ENCODE results near the gene TSEN2. TPM values are rescaled to one million over a fixed set of nuclear protein-coding genes. Genes with fewer than 3 reads are reported as not detected.
"Not testable (repeated sequence)": the region's sequence is repeated elsewhere in the genome, so short reads cannot be mapped to it uniquely, and the experiment has no call there.

The TSEN2 gene
- total RNA-seq, 2 donors from 2014 or later, result 8.7 to 11.8 TPM

GRCh38 chr3:12445523-12446240, 38.6 kb upstream of the TSEN2 start:
- Mint-ChIP-seq H3K27ac (no peak overlapping the region), H3K36me3 (ENCODE audit: insufficient read depth in 2 of 2) (no peaks in the 10 kb centered on the region), H3K4me1 (ENCODE audit: low read depth) (no peaks in the 10 kb centered on the region), H3K9me3 (no peaks in the 10 kb centered on the region), H3K4me3 (no peak overlapping the region), H3K27me3 (ENCODE audit: low read depth) (peaks cover 29% of the 10 kb centered on the region)
- ATAC-seq (replicated peaks in 1 of 2) (no peak), DNase-seq (no peak)

- no peak for ATAC-seq (replicated peaks in 1 of 2)
- Mint-ChIP-seq H3K27ac (no peak overlapping the region), H3K9me3 (no peaks in the 10 kb centered on the region), H3K36me3 (ENCODE audit: insufficient read depth in 2 of 2) (no peaks in the 10 kb centered on the region), H3K4me1 (ENCODE audit: low read depth) (no peaks in the 10 kb centered on the region), H3K27me3 (ENCODE audit: low read depth) (peaks cover 29% of the 10 kb centered on the region), H3K4me3 (no peak overlapping the region)
- DNase-seq, result no peak
These were observed 38.0 kb upstream of the TSEN2 start for GRCh38 chr3:12446298-12446697.

GRCh38 chr3:12447075-12447474, 37.2 kb upstream of the TSEN2 start:
- DNase-seq (no peak), ATAC-seq (replicated peaks in 1 of 2) (no peak)
- H3K4me3 Mint-ChIP-seq, result no peak overlapping the region
- no peaks in the 10 kb centered on the region for H3K4me1 Mint-ChIP-seq (ENCODE audit: low read depth)
- H3K36me3 Mint-ChIP-seq (ENCODE audit: insufficient read depth in 2 of 2), result no peaks in the 10 kb centered on the region
- no peak overlapping the region for H3K27ac Mint-ChIP-seq
- no peaks in the 10 kb centered on the region for H3K9me3 Mint-ChIP-seq
- peaks cover 29% of the 10 kb centered on the region for H3K27me3 Mint-ChIP-seq (ENCODE audit: low read depth)

DNA sequence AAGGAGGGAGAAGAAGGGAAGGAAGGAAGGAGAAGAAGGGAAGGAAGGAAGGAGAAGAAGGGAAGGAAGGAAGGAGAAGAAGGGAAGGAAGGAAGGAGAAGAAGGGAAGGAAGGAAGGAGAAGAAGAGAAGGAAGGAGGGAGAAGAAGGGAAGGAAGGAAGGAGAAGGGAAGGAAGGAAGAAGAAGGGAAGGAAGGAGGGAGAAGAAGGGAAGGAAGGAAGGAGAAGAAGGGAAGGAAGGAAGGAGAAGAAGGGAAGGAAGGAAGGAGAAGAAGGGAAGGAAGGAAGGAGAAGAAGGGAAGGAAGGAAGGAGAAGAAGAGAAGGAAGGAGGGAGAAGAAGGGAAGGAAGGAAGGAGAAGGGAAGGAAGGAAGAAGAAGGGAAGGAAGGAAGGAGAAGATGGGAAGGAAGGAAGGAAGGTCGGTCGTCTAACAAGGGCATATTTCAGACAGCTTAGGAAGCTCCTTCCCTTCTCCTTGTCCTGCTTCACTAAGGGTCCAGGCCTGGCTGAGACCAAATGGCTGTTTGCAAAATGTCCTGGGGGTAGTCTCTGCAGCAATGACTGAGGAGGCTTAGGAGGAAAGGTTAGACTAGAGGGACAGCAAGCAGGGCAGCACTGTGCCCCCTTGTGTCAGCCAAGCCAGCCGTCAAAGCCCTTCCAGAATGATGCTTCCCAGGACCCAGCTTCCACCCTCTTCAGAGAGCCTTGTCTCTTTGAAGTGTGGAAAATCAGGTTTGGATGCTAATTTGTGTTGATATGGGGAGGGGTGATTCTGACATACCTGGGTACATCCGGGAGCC, 35.7 kb upstream of the TSEN2 start:
- H3K9me3 Mint-ChIP-seq; H3K36me3 Mint-ChIP-seq (ENCODE audit: insufficient read depth in 2 of 2); DNase-seq; ATAC-seq (replicated peaks in 1 of 2); H3K4me3 Mint-ChIP-seq; H3K4me1 Mint-ChIP-seq (ENCODE audit: low read depth); H3K27ac Mint-ChIP-seq: not testable (repeated sequence)
- peaks cover 18% of the 10 kb centered on the region for H3K27me3 Mint-ChIP-seq (ENCODE audit: low read depth)

DNA sequence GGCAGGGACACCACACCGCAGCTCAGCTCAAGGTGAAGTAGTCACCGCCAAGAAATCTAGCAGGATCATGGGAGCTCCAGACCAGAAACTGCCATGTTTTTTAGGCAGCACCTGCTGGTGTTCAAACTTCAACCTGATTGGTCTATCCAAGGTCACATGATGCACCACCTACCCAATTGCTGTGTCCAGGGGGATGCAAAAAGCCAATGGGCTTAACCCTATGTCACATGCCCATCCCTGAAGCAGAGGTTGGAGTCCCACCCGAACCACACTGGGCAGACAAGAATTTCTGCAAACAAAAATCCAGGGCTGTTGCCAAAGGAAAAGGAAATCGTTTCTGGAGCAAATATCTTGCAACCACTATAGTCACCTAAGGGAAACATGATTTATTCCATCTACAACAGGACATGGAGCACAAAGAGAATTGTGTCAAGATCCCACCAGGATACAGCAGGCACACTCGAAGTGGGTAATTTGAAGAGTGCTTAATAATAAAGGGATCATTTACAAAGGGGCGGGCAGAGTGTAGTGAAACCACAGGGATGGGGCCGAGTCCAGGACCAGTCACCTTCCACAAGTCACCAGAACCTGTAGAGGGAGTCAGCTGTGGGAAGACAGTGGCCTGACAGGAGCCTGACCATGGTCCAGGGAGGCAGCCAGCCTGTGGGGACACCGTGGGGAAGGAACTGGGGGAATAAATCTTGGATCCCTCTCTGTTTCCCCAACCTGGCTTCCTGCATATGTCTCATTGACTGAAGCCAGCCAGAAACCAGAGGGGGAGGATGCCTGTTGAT, 34.2 kb upstream of the TSEN2 start:
- Mint-ChIP-seq H3K4me1 (ENCODE audit: low read depth) (peaks cover 10% of the 10 kb centered on the region), H3K9me3 (no peaks in the 10 kb centered on the region), H3K36me3 (ENCODE audit: insufficient read depth in 2 of 2) (no peaks in the 10 kb centered on the region), H3K27ac (no peak overlapping the region), H3K27me3 (ENCODE audit: low read depth) (peaks cover 7% of the 10 kb centered on the region), H3K4me3 (no peak overlapping the region)
- no peak for ATAC-seq (replicated peaks in 1 of 2)
- no peak for DNase-seq

GRCh38 chr3:12451481-12451880, 32.8 kb upstream of the TSEN2 start:
- ATAC-seq (replicated peaks in 1 of 2), result no peak

GRCh38 chr3:12451960-12452359, 32.3 kb upstream of the TSEN2 start:
- H3K27me3 Mint-ChIP-seq (ENCODE audit: low read depth), result no peaks in the 10 kb centered on the region
- H3K36me3 Mint-ChIP-seq (ENCODE audit: insufficient read depth in 2 of 2), result no peaks in the 10 kb centered on the region
- H3K4me1 Mint-ChIP-seq (ENCODE audit: low read depth), result peaks cover 10% of the 10 kb centered on the region
- H3K4me3 Mint-ChIP-seq, result no peak overlapping the region
- no peak for DNase-seq
- no peak overlapping the region for H3K27ac Mint-ChIP-seq
- no peak for ATAC-seq (replicated peaks in 1 of 2)
- no peaks in the 10 kb centered on the region for H3K9me3 Mint-ChIP-seq

More at GRCh38 chr3:12451481-12451880, 32.8 kb upstream of the TSEN2 start:
- Mint-ChIP-seq H3K27ac (no peak overlapping the region), H3K4me1 (ENCODE audit: low read depth) (peaks cover 10% of the 10 kb centered on the region), H3K9me3 (no peaks in the 10 kb centered on the region), H3K27me3 (ENCODE audit: low read depth) (no peaks in the 10 kb centered on the region), H3K36me3 (ENCODE audit: insufficient read depth in 2 of 2) (no peaks in the 10 kb centered on the region), H3K4me3 (no peak overlapping the region)
- DNase-seq, result no peak

DNA sequence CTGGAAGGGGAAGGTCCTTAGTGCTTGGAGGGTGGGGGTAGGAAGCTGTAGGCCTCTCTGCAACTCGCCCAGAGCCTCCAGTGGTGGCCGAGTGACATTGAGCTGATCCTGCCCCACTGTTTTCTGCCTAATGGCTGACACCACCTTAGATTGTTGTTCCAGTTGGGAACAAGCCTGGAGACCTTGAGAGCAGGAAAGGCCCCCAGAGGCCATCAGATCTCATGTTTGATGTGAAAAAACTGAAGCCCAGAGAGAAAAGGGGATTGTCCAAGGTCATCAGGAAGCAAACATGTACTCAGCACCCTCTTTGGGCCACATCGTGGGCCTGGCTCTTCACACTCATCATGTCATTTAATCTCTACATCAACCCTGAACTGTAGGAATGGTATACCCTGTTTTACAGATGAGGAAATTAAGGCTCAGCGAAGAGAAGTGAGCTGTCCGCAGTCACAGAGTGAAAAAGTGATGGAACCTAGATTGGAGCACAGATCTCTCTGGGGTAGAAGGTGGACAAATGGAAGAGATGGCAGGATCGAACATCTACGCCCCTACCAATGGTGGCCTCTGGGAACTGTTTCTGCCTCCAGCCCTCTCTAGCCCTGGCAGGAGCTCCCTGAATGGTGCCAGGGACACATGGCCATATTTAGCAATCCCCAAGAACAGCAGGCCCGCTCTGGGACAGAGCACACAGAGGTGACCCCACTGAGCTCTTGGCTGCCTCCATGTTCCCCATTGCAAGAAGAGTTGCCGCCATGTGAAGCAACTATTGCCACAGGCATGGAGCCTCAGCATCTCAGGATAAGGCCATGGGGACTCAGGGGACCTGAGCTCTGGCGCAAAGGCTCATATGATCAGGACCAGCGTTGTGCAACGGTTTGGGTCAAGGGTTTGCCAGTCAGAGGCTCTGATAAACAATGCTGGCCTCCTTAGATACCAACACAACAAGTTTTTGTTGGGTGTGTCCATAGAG, 31.6 kb upstream of the TSEN2 start:
- DNase-seq, result no peak

DNA sequence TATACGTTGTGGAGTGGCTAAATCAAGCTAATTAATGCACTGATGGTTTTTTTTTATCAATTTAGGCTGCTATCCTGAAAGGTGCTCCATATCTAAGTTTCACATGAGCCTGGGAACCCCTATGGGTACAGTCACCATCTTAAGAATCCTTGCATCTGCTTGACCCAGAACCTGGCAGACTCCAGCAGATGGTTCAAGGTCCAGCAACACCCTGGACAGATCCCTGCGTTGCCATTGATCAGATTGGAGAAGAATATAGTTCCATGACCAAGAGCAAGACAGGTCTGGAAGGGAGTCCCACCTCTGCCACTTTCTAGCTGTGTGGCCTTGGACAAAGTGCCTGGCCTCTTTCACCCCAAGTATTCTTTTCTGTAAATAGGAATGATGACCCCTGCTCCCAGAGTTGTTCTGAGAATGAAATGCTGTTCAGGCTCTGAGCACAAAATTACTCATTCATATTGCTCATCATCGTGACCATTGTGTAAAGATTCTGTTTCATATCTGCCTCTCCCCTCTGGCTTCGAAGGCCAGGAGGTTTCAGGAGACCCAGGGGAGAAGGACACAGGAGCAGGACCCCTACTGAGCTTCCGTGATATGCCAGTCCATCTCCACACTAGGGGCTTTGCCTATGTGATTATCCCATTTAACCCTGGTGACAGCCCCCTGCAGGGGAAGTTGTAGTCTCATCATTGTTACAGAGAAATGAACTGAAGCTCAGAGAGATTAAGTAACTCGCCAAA, 30.0 kb upstream of the TSEN2 start:
- peak overlapping the region in 1 of 2 donors; percentile 27 for H3K4me3 Mint-ChIP-seq
- no peak overlapping the region for H3K27ac Mint-ChIP-seq
- H3K27me3 Mint-ChIP-seq (ENCODE audit: low read depth), result no peaks in the 10 kb centered on the region
- DNase-seq, result no peak
- no peaks in the 10 kb centered on the region for H3K9me3 Mint-ChIP-seq
- ATAC-seq (replicated peaks in 1 of 2), result peak; percentile 32 to 70
- no peaks in the 10 kb centered on the region for H3K36me3 Mint-ChIP-seq (ENCODE audit: insufficient read depth in 2 of 2)
- H3K4me1 Mint-ChIP-seq (ENCODE audit: low read depth), result peaks cover 10% of the 10 kb centered on the region

More for the DNA sequence above, 31.6 kb upstream of the TSEN2 start:
- H3K36me3 Mint-ChIP-seq (ENCODE audit: insufficient read depth in 2 of 2), result no peaks in the 10 kb centered on the region
- no peak for ATAC-seq (replicated peaks in 1 of 2)
- H3K27me3 Mint-ChIP-seq (ENCODE audit: low read depth), result no peaks in the 10 kb centered on the region
- H3K4me1 Mint-ChIP-seq (ENCODE audit: low read depth), result peaks cover 10% of the 10 kb centered on the region
- H3K9me3 Mint-ChIP-seq, result no peaks in the 10 kb centered on the region
- no peak overlapping the region for H3K27ac Mint-ChIP-seq
- no peak overlapping the region for H3K4me3 Mint-ChIP-seq

DNA sequence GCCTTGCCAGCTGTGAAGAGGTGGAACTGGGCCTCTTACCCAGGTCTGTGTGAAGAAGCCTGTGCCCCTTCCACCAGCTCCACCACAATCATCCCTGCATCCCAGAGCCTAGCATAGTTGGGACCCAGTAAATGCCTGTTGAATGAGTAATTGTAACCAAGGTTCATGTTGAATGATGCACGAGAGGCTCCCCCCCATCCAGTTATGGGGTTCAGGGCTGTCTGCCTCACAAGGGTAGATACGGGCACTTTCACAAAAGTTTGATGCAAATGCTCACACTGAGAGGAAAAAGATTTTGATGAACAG, 29.5 kb upstream of the TSEN2 start:
- H3K9me3 Mint-ChIP-seq, result no peaks in the 10 kb centered on the region
- H3K4me1 Mint-ChIP-seq (ENCODE audit: low read depth), result peaks cover 10% of the 10 kb centered on the region
- H3K4me3 Mint-ChIP-seq, result peak overlapping the region in 1 of 2 donors; percentile 27
- H3K36me3 Mint-ChIP-seq (ENCODE audit: insufficient read depth in 2 of 2), result no peaks in the 10 kb centered on the region
- no peak for DNase-seq
- no peaks in the 10 kb centered on the region for H3K27me3 Mint-ChIP-seq (ENCODE audit: low read depth)
- no peak overlapping the region for H3K27ac Mint-ChIP-seq
- peak in 1 of 2 donors; percentile 46 for ATAC-seq (replicated peaks in 1 of 2)

DNA sequence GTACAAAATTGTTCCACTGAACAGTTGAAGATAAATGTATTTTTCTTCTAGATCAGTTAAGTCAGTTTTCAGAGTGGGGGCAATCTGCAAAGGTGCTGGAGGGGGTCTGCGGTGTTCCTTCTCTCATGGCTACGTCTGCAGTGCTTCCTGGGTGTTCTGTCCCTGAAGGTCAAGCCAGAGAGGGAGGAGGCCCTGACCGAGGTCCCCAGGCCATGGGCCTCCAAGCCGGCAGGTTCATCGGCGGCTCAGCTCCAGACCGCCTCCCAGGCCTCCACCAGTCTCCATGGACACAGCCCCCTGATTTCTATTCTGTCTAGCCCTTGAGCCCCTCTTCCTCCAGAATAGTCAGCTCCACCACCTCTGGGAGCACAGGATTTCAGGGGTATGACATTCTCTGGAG, 28.5 kb upstream of the TSEN2 start:
- no peaks in the 10 kb centered on the region for H3K27me3 Mint-ChIP-seq (ENCODE audit: low read depth)
- DNase-seq (no peak), ATAC-seq (replicated peaks in 1 of 2) (no peak)
- H3K27ac Mint-ChIP-seq, result no peak overlapping the region
- H3K4me3 Mint-ChIP-seq, result no peak overlapping the region
- no peaks in the 10 kb centered on the region for H3K36me3 Mint-ChIP-seq (ENCODE audit: insufficient read depth in 2 of 2)
- H3K4me1 Mint-ChIP-seq (ENCODE audit: low read depth), result peaks cover 15% of the 10 kb centered on the region
- H3K9me3 Mint-ChIP-seq, result no peaks in the 10 kb centered on the region

DNA sequence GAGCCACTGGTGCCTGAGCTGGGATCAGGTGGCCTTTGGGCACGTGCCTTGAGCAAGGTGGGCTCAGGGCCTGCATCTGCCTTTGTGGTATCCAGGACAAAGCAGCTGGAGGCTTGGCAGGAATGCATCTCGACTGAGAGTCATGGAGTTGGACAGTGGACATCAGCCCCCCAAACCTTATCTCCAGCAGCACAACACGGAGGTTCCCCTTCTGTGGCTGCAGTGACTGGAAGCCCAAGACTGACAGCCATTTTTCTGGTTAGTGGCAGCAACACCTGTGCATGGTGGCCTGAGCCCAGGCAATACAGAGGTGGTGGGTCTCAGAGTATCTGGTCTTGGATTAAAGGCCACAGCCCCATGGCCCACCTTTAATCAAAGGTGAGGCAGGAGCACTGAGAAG, 27.8 kb upstream of the TSEN2 start:
- H3K27me3 Mint-ChIP-seq (ENCODE audit: low read depth), result no peaks in the 10 kb centered on the region
- no peaks in the 10 kb centered on the region for H3K36me3 Mint-ChIP-seq (ENCODE audit: insufficient read depth in 2 of 2)
- no peak overlapping the region for H3K4me3 Mint-ChIP-seq
- ATAC-seq (replicated peaks in 1 of 2) (no peak), DNase-seq (no peak)
- no peaks in the 10 kb centered on the region for H3K9me3 Mint-ChIP-seq
- peaks cover 22% of the 10 kb centered on the region for H3K4me1 Mint-ChIP-seq (ENCODE audit: low read depth)
- H3K27ac Mint-ChIP-seq, result no peak overlapping the region
